BJ (cell line): ENCODE measurements around the gene SLC38A2. TPM values are rescaled to one million over a fixed set of nuclear protein-coding genes. Genes with fewer than 3 reads are reported as not detected.

Experiments used
- CTCF ChIA-PET: fragments of 350-600 bp; formaldehyde crosslinking; extraction: SDS; loops from one replicate; lab custom pipeline; 2021; ENCODE audit warnings: antibody characterized with exemption, inconsistent platforms; lab: Yijun Ruan, JAX
- POLR2A ChIA-PET: fragments of 300-600 bp; sonication (Branson Sonifier 250); formaldehyde crosslinking; extraction: SDS; loops from one replicate; lab custom pipeline; 2021; ENCODE audit warnings: antibody characterized with exemption; lab: Charles Lee
- DNase-seq: peaks from one replicate; pipeline ENCODE4 v3.0.0-alpha.2; 2011; ENCODE audit warnings: low read depth
- H3K27me3 ChIP-seq: 2 replicates; pipeline ENCODE4 v1.6.0; 2011; ENCODE audit warnings: low read length; ENCODE audit not compliant: control insufficient read depth, insufficient read depth
- H3K36me3 ChIP-seq: 2 replicates; pipeline ENCODE4 v1.5.1; 2011; ENCODE audit warnings: low read length; ENCODE audit not compliant: control insufficient read depth, insufficient read depth
- H3K4me3 ChIP-seq: 2 replicates; pipeline ENCODE4 v1.5.1; 2011; ENCODE audit warnings: low read depth, mild to moderate bottlenecking, control low read depth, low read length
- polyA plus RNA-seq: library from polyadenylated mRNA; depleted of rRNA; stranded (reverse); fragments of >200 nt; gene quantifications from 2 replicates; pipeline ENCODE4 v1.2.3, GENCODE V29; 2011
- TF ChIP-seq, protein P1 (sequence below): IDR thresholded peaks from 2 replicates; pipeline ENCODE4 v1.5.1; 2011; ENCODE audit warnings: low read depth, mild to moderate bottlenecking, control low read depth, inconsistent platforms, low read length, moderate library complexity; ENCODE audit not compliant: insufficient read depth

SLC38A2 gene
- polyA plus RNA-seq, 1 experiment, result 472 TPM

DNA sequence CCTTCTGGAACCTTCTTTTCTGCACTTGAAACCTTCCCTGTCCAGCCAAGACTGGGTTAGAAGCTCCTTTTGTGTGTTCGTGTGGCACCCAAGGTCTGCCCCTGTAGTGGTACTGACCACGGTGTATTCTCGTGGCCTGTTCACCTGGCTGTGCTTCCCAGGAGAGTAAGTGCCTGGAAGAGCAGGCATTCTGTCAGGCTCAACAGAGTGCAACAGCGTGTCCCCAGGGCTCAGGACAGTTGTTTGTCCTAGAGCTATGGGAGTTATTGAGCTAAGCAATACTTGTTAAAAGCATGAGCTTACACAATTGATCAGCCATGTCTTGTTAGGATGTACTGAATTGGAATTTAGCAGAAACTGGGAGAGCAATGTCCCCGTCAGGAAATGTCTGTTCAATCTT lies 12.9 kb upstream of the SLC38A2 start:
- POLR2A ChIA-PET, result interaction anchor here (0.6 kb wide), 1 partner anchor 170 kb away, joined by 3 read pairs; no protein-coding TSS in a partner anchor
- no peak overlapping the region for H3K4me3 ChIP-seq
- H3K27me3 ChIP-seq, result no peaks in the 10 kb centered on the region
- no peak for DNase-seq
- CTCF ChIA-PET, result no interaction called here
- TF ChIP-seq, protein P1, sequence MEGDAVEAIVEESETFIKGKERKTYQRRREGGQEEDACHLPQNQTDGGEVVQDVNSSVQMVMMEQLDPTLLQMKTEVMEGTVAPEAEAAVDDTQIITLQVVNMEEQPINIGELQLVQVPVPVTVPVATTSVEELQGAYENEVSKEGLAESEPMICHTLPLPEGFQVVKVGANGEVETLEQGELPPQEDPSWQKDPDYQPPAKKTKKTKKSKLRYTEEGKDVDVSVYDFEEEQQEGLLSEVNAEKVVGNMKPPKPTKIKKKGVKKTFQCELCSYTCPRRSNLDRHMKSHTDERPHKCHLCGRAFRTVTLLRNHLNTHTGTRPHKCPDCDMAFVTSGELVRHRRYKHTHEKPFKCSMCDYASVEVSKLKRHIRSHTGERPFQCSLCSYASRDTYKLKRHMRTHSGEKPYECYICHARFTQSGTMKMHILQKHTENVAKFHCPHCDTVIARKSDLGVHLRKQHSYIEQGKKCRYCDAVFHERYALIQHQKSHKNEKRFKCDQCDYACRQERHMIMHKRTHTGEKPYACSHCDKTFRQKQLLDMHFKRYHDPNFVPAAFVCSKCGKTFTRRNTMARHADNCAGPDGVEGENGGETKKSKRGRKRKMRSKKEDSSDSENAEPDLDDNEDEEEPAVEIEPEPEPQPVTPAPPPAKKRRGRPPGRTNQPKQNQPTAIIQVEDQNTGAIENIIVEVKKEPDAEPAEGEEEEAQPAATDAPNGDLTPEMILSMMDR, result no peak
- H3K36me3 ChIP-seq, result no peaks in the 10 kb centered on the region

DNA sequence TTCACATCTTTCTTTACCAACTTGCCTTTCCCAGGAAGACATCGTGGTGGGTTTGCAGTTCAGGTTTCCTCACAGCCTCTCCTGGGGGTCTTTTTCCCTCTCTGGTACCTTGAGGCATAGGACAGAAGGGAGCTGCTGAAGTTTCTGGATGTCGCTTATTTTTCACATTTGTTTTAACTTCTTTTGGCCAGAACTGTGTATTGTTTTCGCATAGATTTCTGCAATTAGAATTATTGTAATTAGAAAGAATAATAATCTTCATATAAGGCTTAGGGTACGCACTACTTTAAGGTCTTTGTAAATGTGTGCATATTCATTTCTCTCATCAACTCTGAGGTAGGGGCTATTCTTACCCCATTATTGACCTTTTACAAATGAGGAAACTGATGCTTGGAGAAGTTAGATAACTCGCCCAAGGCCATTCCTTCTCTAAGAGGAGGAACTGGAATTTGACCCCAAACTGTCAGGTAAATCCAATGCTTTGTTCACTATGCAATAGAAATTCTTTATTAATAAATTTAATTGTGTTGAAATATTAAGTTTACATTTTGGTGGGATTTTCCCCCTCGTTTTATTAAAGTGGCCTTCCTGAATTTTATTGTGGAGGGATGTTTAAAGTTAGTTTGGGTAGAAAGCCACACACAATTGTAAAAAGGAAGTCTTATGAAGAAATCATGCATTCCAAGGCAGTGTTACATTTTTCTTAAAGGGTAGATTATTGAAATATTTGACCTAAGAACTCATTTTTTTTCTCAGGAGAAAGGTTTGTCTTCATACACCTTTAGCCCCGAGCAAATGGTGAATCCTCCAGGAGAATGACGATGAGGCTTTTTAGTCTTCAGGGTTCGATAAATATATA lies 12.1 kb upstream of the SLC38A2 start:
- Histone ChIP-seq H3K36me3 (no peaks in the 10 kb centered on the region), H3K4me3 (peak overlapping the region; percentile 84), H3K27me3 (no peaks in the 10 kb centered on the region)
- POLR2A ChIA-PET, result interaction anchor here (0.6 kb wide), 3 partner anchors 18 to 239 kb away, joined by 3 read pairs; no protein-coding TSS in a partner anchor
- CTCF ChIA-PET, result interaction anchor here (1.4 kb wide), 1 partner anchor 114 kb away, joined by 3 read pairs; no protein-coding TSS in a partner anchor
- DNase-seq, result no peak
- TF ChIP-seq, protein P1, result no peak

DNA sequence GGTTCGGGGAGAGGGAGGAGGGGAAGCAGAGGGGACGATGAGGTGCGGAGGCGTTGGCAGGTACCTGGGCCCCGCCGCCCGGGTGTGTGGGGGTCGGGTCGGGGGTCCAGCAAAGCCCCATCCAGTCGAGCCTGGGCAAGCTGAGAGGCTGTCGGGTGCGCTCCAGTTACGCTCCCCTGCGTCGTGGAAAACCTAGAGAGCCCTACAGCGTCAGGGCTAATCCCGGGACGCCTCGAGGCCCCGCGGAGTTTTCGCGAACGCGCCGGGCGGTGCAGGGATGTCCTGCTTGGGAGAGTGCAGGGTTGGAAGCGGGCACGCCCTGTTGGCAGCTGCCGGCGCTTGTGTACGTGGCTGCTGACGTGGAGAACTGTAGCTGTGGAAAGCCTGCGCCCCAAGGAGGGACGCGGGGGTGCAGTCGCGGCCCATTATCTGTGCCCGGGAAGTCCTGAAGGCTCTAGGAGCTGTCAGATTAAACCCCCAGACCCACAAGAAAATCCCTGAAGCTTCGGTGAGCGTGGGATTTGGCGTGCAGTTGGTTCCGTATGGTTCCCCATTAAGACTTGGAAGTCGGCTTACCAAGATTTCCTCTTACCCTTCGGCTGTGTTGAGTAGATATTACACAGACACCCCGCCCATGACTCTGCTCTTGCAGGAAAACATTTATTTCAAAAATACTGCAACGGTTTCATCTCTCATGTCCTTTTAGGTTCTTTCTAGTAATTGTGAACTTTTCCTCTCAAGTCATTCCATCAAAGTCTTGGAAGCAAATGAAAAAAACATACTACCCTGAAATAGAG lies 11.3 kb upstream of the SLC38A2 start:
- Histone ChIP-seq H3K4me3 (peak overlapping the region; percentile 84), H3K36me3 (no peaks in the 10 kb centered on the region), H3K27me3 (no peaks in the 10 kb centered on the region)
- CTCF ChIA-PET, result interaction anchor here (0.9 to 1.4 kb wide), 2 partner anchors 115 to 291 kb away, joined by 3 read pairs; no protein-coding TSS in a partner anchor
- DNase-seq, result peak; percentile 58
- POLR2A ChIA-PET, result interaction anchor here (0.6 kb wide), 2 partner anchors 19 to 240 kb away, joined by 3 read pairs; no protein-coding TSS in a partner anchor
- TF ChIP-seq, protein P1, result no peak

DNA sequence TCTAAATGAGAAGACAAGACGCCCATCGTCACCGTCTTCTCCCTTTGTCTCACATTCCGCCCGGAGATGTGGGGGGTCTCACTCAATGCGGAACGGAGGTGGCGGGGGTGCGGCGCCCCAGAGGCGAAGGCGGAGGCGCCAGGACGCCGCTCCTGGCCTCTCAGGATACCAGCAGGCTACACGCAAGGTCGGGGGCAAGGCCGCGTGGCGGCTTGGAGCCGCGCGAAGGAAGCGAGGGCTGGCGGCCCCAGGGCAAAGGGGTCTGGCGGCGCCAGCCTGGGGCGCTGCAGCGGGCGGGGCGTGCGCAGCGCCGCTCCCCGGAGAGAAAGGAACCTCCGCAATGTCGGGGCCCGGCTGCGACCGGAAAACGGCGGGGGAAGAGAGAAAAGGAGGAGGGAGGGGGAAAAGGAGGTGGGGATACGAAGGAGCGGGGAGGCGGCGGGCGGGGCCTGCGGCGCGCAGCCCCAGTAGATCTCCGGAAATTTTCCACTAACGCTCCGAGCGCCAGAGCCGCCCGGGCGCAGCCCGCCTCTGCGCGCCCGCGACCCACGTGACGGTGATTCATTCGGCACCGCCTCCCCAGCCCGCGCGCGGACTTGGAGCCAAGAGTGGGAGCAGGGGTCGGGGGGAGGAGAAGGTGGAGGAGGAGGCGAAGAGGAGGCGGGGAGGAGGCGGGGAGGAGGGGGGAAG lies 10.5 kb upstream of the SLC38A2 start:
- ChIA-PET CTCF (interaction anchor here (0.9 to 1.4 kb wide), 3 partner anchors 116 to 292 kb away, joined by 3 to 4 read pairs (median 3); no protein-coding TSS in a partner anchor), POLR2A (no interaction called here)
- TF ChIP-seq, protein P1, result no peak
- peak overlapping the region; percentile 84 for H3K4me3 ChIP-seq
- DNase-seq, result peak; percentile 73
- no peaks in the 10 kb centered on the region for H3K36me3 ChIP-seq
- H3K27me3 ChIP-seq, result no peaks in the 10 kb centered on the region
